HG03575 (cell line): ENCODE data around the gene ARVCF.

ENCODE experiments used
- ATAC-seq: cut with Tn5 transposase; IDR thresholded peaks from one replicate; pipeline ENCODE4 v1.9.1; 2021; ENCODE audit not compliant: unreplicated experiment, insufficient number of reproducible peaks, low FRiP score; ENCODE audit errors: extremely low read depth

The ARVCF gene

DNA sequence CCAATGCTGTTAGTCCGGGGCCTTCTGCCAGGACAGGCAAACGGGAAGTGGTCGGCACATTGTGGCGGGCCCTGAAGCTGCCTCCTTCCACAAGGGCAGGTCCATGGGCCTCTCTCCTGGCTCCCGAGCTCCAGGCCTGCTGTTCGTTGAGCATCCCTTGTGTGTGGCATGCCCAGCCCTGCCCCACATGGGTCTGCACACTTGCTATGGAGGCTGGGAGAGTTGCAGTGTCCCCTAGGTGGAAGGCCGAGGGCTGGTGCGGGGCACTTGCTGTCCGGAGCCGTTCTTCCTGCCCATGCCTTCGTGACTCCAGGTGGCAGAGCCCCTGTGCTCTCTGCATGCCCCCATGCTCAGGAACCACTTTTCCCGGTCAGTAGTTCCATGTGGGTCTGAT lies 37.4 kb upstream of the ARVCF start:
- no peak for ATAC-seq

DNA sequence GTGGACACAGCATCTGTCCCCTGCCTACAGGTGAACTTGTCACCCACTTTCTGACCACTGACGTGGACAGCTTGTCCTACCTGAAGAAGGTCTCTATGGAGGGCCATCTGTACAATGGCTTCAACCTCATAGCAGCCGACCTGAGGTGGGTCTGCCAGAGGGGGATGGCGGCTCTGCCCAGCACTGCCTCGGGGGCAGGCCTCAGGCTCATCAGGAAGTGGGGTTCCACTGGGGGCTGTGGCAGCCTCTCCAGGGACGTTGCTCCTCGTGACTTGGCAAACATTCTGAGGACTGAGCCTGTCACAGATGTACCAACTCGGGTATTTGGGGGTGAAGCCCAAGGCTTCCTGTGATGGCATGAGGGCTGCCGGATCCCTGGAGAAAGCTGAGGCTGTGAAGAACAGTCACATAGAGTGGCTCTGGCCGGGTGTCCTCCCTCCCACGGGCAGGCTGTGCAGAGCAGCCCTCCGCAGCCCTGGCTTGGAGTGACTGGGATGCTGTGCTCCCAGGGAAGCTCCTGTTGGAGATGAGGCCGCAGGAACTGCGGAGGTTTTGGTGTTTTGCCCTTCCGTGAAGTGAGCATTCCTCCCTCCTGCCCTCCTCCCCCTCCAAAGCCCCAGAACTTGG lies 36.9 kb upstream of the ARVCF start:
- ATAC-seq, result no peak

DNA sequence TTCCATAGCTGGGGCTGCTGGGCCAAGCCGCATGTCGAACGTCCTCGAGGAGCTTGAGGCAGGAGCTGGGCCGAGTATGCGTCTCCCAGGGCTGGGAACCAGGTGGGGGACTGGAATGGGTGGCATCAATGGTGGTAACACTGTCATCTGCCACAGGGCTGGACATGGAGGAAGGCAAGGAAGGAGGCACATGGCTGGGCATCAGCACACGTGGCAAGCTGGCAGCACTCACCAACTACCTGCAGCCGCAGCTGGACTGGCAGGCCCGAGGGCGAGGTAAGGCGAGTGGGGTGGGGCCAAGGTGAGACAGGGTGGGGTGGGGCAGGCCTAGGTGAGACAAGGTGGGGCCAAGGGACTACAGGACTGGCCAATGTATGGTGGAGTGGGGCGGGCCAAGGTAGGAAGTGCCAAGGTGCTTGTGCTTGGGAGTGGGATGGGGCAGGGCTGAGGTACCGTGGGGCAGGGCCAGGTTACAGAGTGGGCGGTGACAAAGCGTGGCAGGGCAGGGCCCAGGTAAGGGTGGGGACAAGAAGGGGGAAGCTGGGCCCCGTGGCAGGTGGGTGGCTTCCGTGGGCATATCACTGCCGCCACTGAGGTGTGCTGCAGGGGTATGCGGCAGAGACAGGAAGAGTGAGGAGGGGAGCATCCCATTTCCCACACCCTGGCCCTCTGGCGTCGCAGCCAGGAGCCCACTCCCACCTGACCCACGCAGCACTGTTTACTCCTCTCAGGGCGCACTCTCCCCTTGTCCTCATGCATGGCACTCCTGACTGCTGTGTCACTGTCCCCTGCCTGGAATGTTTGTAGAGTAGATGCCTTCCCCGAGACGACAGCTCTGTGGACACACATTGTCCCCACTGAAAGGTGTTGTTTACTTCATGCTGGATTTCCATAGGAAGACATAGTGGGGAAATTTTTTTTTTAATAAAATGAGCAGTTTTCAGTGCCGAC lies 36.0 kb upstream of the ARVCF start:
- ATAC-seq, result no peak

DNA sequence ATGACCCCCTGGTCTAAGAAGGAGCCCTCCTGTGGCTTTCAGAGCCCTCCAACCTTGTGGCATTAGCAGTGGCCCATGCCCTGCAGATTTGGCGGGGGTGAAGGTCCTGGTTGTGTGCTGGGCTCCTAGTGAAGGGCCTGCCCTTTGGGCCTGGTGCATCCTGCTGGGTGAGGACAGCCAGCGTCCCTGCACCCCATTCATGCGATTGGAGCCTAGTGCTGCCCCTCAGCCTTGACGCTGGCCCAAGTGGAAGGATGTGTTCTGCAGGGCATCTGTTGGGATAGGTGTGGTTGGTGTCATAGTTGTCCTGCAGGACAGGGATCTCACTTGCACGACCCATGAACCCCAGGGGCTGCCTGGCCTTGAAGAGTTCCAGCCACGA lies 35.3 kb upstream of the ARVCF start:
- ATAC-seq, result no peak

DNA sequence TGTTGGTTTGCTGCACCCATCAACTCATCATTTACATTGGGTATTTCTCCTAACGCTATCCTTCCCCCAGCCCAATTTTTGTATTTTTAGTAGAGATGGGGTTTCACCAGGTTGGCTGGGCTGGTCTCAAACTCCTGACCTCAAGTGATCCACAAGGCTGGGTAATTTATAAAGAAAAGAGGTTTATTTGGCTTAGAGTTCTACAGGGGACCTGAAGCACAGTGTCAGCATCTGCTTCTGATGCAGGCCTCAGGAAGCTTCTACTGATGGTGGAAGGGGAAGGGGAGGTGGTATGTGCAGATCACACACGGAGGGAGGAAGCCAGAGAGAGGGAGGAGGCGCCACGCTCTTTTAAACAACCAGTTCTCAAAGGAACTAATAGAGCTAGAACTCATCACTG lies 30.1 kb upstream of the ARVCF start:
- ATAC-seq, result no peak

DNA sequence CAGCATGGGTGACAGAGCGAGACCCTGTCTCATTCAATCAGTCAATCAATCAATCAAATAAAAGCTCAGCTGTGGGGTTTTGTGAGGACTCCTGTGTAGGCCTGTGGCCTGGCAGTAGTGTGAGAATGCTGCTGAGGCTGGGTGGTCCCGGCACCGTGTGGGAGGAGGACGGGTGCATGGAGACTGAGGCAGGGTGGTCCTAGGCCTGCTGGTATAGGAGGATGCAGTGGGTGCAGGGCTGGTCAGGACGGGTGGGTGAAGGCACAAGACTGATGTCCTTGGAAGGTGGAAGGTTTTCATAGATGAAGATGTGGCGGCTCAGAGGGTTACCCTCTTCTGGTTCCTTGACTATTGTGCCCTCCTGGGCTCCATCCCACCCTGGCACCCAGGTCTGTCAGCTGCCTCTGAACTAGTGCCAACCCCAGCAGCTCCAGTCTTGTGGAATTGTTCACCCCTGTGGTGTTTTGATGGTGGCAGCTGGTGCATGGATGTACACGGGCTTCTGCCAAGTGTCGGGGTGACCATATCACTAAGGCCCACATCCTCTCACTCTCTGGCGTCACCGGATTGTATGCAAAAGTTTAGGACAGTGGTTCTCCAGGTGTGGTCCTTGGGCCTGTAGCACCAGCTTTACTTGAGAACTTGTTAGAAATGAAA lies 28.0 kb upstream of the ARVCF start:
- ATAC-seq, result no peak

DNA sequence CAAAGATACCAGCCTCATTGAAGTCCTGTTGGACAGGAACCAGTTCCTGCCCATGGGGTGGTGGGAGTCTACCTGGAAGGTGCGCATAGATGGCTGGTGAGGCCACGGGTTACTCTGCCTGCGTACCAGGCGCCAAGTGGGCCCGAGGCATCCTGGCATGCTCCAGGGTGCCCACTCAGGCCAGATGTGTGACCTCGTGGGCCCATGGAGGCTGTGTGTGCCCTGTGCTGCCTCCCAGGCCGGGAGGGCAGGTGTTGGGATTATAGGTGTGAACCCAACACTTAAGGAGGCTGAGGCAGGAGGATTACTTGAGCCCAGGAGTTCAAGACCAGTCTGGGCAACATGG lies 27.3 kb upstream of the ARVCF start:
- no peak for ATAC-seq

DNA sequence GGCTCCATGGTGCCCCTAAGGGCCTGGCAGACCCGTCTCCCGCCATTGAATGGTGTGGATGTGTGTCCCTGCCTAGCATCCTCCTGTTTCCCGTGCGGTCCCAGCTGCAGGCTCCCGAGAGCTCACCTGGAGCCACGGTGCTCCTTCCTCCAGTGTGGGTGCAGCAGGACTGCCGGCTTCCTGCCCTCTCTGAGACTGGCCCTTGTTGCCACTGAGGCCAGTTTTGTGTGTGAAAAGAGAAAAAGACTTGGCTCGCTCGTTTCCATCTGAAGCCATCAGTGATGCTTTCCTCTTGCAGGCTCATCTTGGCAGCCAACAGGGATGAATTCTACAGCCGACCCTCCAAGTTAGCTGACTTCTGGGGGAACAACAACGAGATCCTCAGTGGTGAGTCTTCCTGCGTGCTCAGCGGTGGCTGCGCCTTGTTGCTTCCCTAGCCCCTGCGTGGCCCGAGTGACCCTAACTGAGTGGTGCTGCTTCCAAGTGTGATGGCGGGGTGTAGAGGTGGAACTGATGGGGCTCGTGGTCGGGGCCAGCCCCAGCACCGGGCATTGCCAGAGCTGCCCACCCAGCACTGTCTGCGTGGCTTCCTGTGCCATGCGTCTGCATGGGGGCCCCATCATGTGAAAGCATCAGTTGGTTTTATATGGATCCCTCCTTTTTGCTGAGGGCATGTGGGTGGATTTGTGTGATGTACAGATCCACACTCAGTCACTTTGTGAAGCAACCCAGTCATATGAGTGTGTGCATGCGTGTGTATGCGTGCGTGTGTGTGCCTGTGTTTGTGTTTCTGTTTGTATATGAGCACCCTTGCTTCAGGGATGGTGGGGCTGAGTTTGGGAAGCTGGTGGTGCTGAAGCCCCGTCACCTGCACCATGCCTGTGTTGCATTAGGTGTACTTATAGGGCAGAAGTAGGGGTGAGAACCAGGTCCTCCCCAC lies 26.7 kb upstream of the ARVCF start:
- ATAC-seq, result no peak

DNA sequence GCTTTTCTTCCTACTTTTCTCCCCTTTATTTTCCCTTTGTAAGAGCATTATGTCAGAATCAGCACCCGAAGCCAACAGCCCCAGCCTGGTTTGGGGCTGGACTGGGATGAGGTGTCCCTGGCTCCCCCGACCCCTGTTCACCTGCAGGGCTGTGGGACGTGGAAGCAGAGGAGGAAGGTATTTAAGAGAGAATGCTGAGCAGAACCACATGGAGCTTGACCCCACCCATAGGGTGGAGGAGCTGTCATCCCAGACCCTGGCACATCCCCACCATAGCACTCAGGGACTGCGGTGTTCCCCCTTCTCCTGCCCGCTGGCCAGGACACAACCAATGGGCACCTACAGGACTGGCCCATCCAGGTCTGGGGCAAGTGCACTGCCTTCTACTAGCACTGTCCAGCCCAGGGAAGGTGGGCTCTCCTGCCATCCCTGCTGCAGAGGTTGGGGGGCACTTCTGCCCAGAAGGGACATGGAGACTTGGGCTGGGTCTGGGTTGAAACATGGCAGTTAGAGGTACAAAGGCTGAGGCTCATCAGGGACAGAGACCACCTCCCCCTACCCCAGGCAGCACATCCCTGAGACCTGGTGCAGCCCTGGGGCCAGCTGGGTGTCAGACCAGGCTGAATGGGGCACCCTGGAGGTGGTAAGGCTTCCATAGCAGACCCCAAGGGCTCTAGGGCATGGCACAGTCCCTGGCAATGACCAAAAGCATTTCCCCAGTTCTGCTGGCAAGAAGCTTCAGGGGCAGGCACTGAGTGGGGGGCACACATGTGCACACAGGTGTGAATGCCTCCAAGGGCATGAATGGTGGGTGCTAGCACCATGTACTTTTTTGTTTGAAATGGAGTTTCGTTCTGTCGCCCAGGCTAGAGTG lies 23.9 kb upstream of the ARVCF start:
- no peak for ATAC-seq

DNA sequence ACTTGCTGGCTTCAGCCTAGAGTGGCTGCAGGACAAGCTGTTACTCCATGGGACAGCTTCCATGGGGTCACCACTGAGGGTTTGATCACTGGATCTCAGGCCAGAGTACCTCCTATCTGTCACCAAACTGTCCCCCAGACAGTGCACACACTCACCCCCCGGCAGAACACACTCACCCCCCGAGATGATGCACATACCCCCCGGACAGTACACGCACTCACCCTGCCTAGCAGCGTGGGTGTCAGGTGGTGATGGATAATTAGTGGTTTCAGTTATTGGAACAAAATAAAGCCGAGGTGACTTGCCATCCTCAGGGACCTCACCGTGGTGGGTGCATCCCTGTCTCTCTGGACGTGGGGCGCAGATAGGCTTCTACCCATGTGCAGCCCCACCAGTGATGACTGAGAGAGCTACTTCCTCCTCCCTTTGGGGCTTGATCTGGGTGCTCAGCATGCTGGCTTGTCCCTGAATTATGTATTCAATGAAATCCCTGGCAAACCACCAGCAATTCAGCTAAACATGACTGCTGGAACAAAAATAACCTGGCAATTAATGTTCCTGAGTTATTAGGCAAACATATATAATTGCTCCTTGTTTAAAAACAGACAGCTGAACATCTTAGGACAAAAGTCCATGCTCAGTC lies 23.2 kb upstream of the ARVCF start:
- ATAC-seq, result no peak

DNA sequence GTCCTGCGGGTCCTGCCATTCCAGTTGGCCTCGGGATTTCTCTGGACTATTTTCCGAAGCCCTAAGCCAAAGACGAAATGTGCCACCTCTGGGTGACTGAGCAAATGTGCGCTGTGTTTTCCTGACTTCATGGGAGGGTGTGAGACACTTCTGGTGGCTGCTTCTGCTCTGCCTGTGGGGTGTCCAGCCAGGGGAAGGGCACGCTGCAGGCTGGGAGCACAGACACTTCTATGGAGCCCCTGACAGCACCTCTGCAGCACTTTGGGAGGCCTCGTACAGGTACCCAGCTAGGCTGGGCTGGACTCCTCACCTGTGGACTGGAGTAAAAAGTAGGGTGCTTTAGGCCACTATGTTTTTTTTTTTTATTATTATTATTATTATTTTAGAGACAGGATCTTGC lies 22.0 kb upstream of the ARVCF start:
- ATAC-seq, result no peak

DNA sequence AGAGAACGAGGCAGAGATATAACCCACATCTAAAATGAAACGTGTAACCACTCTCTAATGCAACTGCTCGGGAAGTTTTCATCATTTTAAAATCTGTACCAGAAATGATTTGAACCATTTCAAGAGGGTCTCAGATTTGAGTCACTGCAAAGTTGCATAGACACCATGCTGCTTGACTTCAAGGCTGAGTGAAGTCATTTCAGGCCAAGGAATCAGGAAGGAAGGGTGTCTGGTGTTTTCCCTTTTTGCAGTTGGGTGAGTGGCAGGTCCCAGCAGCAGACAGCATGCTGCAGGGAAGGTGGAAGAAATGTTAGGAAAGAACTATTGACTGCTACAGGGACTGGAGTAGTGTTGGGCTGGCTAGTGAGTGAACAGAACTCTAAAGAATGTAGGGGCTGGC lies 20.8 kb upstream of the ARVCF start:
- ATAC-seq, result no peak

DNA sequence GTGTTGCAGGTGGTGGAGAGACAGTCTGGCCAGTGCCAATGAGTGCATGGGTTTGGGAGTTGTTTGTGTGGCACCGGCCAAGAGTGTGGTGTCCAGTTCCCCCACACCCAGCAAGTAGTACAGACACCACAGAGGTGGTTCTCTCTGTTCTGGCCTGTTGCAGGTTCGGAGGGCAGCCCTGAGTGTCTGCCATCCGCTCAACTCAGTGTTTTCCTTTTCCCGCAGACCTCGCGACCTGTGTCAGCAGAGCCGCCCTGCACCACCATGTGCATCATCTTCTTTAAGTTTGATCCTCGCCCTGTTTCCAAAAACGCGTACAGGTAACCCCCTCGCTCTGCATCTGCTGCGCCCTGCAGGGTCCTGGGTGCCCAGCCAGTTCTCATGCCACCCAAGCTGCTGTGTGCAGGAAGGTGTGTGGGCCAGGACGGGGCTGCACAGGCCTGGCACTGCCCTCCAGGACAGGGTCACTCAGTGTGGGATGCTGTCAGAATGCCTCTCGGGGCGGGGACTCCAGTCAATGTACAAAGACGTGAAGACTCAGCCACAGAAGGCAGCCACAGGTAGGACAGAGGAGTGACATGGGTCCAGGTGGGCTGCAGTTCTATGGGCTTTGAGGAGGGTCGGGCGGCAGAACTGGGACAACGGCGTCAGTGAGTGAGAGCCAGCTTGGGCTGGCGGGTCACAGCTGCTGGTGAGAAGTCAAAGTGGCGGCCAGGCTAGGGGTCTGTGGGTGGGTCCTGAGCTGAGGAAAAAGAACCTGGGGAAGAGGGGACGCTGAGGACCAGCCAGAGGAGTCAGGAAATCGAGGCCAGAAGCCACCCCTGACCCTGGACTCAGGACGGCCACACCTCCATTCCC lies 20.1 kb upstream of the ARVCF start:
- no peak for ATAC-seq

DNA sequence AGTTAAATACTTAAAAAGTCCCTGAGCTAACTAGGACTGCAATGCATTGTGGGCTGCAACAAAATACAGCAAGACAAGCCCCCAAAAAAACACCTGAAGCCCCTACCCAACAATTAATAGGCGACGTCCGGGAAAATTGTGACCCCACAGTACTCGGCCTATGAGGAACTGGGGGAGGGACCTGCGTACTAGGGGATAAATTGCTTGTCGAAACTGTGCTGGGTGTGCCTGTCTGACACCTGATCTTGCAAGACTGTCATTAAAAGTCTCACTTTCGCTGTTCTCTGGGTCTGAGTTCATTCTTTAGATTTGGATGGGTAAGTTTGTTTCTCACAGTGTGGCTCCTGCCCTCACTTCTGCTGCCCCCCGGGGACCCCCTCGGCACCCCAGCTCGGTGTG lies 19.5 kb upstream of the ARVCF start:
- no peak for ATAC-seq

DNA sequence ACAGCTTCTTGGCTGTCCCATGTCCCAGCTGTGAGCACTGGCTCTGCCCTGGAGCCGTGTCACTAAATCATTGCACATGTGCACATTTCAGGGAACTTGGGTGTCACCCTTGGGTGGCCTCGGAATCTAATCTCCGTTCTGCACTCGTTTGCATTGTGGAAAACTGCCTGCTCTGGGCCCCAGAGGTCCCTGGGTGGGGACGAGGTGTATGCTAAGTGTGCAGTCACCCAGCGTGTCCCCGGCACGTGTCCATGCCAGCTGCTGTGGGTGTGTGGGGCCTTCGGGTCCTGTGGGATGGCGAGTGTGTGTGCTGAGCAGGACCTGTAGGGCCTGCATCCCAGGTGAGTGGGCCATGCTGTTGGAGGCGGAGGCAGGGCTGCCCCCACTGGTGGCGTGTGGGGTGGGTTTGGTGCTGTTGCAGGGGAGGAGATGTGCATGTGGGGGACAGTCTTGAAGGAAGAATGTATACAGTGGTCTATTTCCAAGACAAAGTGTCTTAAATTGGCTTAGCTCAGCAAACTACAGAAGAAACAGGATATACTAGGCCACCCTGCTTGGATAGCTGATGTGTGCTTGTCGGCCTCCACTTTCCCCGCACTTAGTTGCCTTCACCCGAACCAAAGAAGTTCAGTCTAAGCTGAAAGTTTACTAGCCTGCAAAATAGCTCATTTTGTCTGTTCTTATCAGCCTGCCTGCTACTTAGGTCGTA lies 18.9 kb upstream of the ARVCF start:
- no peak for ATAC-seq

DNA sequence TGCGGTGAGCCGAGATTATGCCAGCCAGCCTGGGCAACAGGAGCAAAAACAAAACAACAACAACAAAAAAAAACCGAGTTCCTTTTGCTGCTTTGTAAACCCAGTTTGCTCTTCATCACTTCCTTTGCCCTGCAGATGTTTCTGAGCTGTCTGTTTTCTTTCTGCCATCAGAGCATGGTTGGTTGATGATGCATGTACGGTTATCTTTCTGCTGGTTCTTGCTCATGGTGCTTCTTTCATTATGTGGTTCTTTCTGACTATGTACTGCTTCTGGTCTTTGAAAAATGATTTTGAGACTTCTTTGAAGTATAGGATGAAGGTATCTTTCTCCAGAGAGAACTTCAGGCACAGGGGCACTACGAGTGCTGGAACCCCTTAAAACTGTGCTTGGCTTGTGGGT lies 17.5 kb upstream of the ARVCF start:
- no peak for ATAC-seq
